GM18499 (cell line): ENCODE data around the gene EIF4G3.

Experiments
- ATAC-seq: cut with Tn5 transposase; IDR thresholded peaks from one replicate; pipeline ENCODE4 v1.9.1; 2021; ENCODE audit warnings: moderate number of reproducible peaks; ENCODE audit not compliant: insufficient read depth, unreplicated experiment

The EIF4G3 gene

DNA sequence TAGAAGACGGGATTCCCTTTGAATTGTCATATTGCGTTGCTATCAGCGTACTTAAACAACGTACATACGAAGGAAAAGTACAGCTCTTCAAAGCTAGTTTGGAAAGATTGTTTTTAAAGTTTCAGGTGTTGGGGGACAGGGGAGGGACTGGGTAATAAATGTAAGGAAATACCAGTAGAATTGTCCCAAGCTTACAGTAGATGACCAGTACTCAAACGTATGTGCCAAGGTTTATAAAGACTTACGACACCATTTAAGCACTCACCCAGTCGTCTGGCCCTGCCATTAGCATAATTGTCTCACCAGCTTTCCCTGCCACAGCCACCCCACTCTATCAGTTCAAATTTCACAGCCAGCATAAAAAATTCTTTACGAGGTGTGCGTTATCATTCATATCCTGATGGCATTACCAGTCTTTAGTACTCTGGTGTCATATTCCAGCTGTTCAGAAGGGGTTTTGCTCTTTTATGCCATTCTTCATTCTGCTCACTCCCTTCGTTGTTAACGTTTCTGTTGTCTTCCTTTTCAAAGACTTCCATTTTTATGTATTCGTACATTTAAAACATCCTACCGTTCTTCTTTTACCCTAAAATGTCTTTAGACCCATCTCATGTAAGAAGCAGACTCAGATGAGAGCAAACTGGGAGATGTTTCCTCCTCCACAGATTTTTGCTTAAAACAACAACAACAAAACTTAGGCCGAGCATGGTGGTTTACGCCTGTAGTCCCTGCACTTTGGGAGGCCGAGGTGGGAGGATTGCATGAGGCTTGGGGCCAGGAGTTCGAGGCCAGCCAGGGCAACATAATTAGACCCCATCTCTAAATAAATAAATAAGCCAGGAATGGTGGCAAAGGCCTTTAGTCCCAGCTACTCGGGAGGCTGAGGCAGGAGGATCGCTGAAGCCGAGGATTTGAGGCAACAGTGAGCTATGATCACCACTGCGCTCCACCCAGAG, 388.6 kb downstream of the EIF4G3 start:
- no peak for ATAC-seq

DNA sequence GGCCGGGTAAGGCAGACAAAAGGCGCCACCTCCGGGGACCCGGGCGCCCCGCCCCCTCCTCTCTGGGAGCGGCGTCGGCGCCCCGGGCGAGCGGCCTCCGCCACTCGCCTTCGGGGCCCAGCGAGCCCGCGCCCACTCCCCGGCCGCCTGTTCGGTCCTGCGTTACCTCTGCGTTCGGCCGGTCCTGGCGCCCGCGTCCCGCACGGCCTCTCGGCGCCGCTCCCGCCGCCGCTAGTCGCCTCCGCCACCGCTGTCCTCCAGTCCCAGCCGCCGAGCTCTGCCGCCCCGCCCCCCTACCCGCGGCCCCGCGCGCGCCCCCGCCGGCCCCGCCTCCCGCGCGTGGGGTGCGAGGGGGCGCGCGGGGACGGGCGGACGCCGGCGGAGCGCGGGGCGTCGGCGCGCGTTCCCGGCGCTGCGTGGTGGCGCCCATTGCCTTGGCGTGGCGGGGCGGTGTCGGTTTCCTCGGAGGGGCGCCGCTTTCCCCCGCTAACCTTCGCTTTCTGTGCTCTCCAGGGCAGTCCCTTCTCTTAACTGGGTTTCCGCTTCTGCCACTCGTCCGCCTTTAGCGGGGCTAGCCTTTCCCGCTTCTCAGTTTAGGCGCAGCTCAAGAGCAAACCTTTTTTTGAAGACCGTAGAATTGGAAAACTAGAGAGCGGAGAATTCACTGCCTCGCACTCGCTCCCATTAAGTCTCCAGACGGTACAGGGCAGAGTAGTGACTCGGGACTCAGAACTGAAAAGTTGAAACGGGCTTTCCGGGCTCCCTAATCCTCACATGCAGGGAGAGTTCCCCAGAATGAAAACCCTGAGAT, 389.5 kb downstream of the EIF4G3 start, which contains the start of gene HP1BP3:
HP1BP3 (minus strand) TSS at position 279 of the 811 bp plus-strand sequence. CDS start 6,867 bp downstream, outside the sequence.
- peak; percentile 18 for ATAC-seq

DNA sequence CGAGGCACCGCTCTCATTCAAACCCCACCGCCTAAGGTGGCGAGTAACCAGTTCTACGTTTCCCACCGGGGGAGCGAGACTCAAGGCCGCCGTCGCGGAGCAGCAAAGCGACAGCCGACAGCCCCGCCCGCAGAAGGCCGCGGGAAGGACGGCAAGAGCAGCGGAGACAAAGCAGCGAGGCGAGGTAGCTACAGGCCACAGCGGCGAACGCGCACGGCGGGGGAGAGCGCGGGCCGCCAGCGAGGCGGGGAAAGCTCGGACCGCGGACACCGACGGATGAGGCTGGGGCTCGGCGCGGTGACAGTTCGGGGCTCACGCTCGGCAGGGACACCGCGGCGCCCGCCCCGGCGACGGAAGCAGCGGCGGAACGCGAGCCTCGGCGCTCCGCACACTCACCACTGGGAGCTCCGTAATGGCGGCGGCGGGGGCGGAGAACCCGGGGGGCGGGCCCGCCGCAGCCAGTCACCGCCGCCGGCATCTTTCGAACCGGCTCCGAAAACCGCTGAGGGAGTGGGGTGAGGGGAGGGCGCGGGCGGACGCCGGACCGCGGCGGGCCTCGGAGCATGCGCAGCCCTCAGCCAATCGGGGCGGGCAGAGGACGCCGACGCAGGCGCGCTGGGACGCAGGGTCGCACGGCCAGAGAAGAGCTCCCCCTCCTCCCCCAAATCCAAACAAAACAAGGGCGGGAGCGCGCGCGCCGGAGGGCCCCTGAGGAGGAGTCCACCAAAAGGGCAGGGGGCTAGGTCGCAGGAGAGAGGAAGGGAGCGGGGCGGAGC, 390.3 kb downstream of the EIF4G3 start:
- peak; percentile 43 for ATAC-seq

DNA sequence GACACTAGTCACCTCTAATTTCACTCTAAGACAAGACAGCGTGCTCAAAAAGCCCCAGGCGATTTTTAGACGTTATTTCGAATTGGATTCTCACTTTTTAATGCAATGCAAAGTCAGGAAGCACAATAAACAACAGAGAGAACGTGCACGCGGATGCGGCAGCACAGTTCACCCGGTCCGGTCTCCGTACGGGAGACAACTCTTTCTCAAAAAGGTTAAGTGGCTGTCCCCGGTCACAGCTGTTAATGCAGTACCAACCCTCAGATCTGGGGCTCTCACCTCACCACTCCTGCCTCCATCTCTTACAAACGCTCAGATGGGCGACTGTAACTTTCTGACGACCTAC, 390.8 kb downstream of the EIF4G3 start:
- peak; percentile 7 for ATAC-seq

- no peak for ATAC-seq
These were observed 401.0 kb downstream of the EIF4G3 start for GRCh38 chr1:20775700-20776099.

GRCh38 chr1:20771780-20772179, 404.9 kb downstream of the EIF4G3 start:
- ATAC-seq = no peak

GRCh38 chr1:20770314-20771087, 406.2 kb downstream of the EIF4G3 start:
- ATAC-seq = no peak

- no peak for ATAC-seq
These were observed 409.4 kb downstream of the EIF4G3 start for GRCh38 chr1:20767271-20767670.

GRCh38 chr1:20763417-20763816, 413.3 kb downstream of the EIF4G3 start:
- ATAC-seq = no peak

GRCh38 chr1:20760322-20760721, 416.4 kb downstream of the EIF4G3 start:
- no peak for ATAC-seq
